PFSK-1 (cell line): ENCODE measurements around the gene CDKN2B-AS1.

Experiments used
- FOXP2 ChIP-seq: optimal IDR thresholded peaks from 2 replicates; pipeline ENCODE3; 2011; ENCODE audit warnings: borderline replicate concordance, control low read depth, inconsistent platforms; ENCODE audit not compliant: insufficient read depth; ENCODE audit errors: extremely low read length, extremely low read depth
- POLR2AphosphoS5 ChIP-seq: IDR thresholded peaks from 2 replicates; pipeline ENCODE4 v1.6.1; 2012; ENCODE audit warnings: low read depth, mild to moderate bottlenecking, control low read depth, low read length, moderate library complexity
- REST ChIP-seq, 2 experiments: IDR thresholded peaks; 2 replicates each; pipeline versions ENCODE4 v1.6.1 to v1.8.0; 2011 to 2012; ENCODE audit warnings: low read depth in 2 of 2, low read length in 2 of 2, control low read depth in 1 of 2, inconsistent platforms in 1 of 2, mild to moderate bottlenecking in 1 of 2, moderate library complexity in 1 of 2; ENCODE audit not compliant: insufficient read depth in 1 of 2
- SIN3A ChIP-seq: IDR thresholded peaks from 2 replicates; pipeline ENCODE4 v1.6.1; 2012; ENCODE audit warnings: mild to moderate bottlenecking, low read length, moderate library complexity, borderline replicate concordance; ENCODE audit not compliant: insufficient read depth
- TAF1 ChIP-seq: IDR thresholded peaks from 2 replicates; pipeline ENCODE4 v1.6.1; 2012; ENCODE audit warnings: low read length, control low read depth, borderline replicate concordance; ENCODE audit not compliant: insufficient read depth

Gene CDKN2B-AS1

DNA sequence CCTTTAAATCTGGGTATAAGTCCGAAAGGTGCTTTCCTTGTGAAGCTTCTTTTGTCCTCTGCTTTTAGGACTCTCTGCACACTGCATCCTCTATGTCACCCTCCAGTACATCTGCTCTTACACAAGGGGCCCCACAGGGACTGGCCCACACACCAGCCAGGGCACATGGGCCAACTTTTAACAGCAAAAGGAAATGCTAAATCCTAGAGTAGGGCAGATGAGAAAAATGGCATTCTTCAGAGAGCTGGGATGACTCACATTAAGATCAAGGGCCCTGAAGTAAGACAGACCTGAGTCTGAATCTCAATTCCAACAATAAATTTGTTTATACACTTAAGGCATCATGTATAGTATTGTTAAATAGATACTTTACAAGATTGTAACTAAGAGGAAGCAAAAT, 54.8 kb downstream of the CDKN2B-AS1 start:
- no peak for TF ChIP-seq SIN3A
- TF ChIP-seq FOXP2, result no peak
- TF ChIP-seq POLR2AphosphoS5, result no peak
- TF ChIP-seq TAF1, result no peak
- TF ChIP-seq REST (IDR thresholded peaks at IDR 0.05; ENCODE audit: insufficient read depth in 1 of 2, low read depth in 2 of 2, low read length in 2 of 2), result no peak

DNA sequence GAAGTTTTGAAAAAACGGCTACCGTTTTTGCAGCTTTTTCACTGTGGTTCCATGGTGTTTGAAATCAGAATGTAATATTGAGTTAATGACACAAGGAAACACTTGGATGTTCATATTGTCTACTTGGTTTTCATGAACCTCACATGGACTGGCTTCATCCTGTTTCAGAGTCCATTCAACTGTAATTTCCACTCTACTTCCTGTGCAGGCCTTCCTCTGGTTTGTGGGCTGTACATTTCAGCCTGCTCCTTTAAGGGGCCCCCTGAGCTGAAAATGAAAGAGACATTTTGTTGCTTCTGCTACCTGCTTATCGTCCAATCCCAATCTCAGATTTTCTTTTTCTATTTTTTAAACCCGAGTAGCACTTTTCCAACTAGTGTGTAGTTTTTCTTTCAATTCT, 56.3 kb downstream of the CDKN2B-AS1 start:
- TF ChIP-seq POLR2AphosphoS5 (peak; percentile 20; the same call in 1 of the 2 replicates), TAF1 (no peak)

- TF ChIP-seq REST (IDR thresholded peaks at IDR 0.05; ENCODE audit: insufficient read depth in 1 of 2, low read depth in 2 of 2, low read length in 2 of 2), result no peak
- TF ChIP-seq POLR2AphosphoS5, result peak; percentile 61; the same call in 1 of the 2 replicates
- TF ChIP-seq SIN3A, result peak; percentile 54
- TF ChIP-seq FOXP2, result no peak
- no peak for TF ChIP-seq TAF1
Measured at GRCh38 chr9:22052376-22052945, 57.9 kb downstream of the CDKN2B-AS1 start.

- no peak for TF ChIP-seq POLR2AphosphoS5
- no peak for TF ChIP-seq FOXP2
- TF ChIP-seq REST (IDR thresholded peaks at IDR 0.05; ENCODE audit: insufficient read depth in 1 of 2, low read depth in 2 of 2, low read length in 2 of 2), result no peak
- TF ChIP-seq TAF1, result no peak
- no peak for TF ChIP-seq SIN3A
Measured at GRCh38 chr9:22053178-22053577, 58.6 kb downstream of the CDKN2B-AS1 start.

GRCh38 chr9:22054076-22054475, 59.5 kb downstream of the CDKN2B-AS1 start:
- TF ChIP-seq TAF1 (no peak), SIN3A (no peak), FOXP2 (no peak), REST (IDR thresholded peaks at IDR 0.05; ENCODE audit: insufficient read depth in 1 of 2, low read depth in 2 of 2, low read length in 2 of 2) (no peak), POLR2AphosphoS5 (no peak)

- TF ChIP-seq TAF1, result no peak
Measured at GRCh38 chr9:22054529-22054928, 59.9 kb downstream of the CDKN2B-AS1 start.
